ENCODE measurements around the gene TBL2.
"Not testable (repeated sequence)": the region's sequence is repeated elsewhere in the genome, so short reads cannot be mapped to it uniquely, and the experiment has no call there.

Gene TBL2

DNA sequence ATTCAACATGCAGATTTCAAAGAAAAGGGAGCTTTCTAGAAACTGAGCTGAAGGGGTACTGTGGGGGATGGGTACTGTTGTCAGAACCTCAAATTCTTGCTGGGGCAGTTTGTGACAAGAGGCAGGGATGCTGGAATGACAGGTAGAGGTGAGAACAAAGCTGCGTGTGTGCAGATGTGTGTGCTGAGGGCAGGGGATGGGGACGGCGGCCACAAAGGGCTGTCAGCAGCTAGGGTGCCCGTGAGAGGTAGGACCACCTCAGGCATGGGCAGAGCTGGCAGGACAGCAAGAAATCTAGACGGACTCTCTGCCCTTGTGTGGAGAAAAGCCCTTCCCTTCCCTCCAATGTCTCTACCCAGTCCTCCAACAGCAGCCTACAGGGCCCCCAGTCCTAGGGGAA is 41.9 kb downstream of the TBL2 start:
- WGBS, 2 experiments: 92 to 94% methylated on average over 5 of the region's 5 CpGs
- peaks cover 31% of the 10 kb centered on the region for H3K36me3 ChIP-seq (ENCODE audit: control insufficient read depth, insufficient read depth, low read length)
- no peaks in the 10 kb centered on the region for H3K27me3 ChIP-seq (ENCODE audit: control insufficient read depth, insufficient read depth, low read length, poor library complexity, severe bottlenecking)
- no peak overlapping the region for H3K4me3 ChIP-seq (ENCODE audit: insufficient read depth, low read depth, low read length)
- no peaks in the 10 kb centered on the region for H3K4me1 ChIP-seq (ENCODE audit: control insufficient read depth, insufficient read depth, low read length)
- H3K9me3 ChIP-seq (ENCODE audit: control insufficient read depth, low read length): no peaks in the 10 kb centered on the region
- no peak overlapping the region for H3K27ac ChIP-seq (ENCODE audit: insufficient read depth, low read depth, low read length, poor library complexity, severe bottlenecking)

DNA sequence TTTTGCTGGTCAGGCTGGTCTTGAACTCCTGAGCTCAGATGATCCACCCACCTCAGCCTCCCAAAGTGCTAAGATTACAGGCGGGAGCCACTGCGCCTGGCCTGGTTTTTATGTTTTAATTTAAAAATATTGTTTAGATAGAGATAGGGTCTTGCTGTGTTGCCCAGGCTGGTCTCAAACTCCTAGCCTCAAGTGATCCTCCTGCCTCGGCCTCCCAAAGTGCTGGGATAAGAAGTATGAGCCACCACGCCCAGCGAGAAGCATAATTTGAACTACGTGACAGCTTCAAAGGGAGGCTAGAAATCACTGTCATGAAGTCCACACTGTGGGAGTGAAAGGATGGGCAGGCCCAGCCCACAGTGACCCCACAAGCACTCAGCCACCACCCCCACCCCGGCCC is 42.5 kb downstream of the TBL2 start:
- H3K4me3 ChIP-seq (ENCODE audit: insufficient read depth, low read depth, low read length); H3K4me1 ChIP-seq (ENCODE audit: control insufficient read depth, insufficient read depth, low read length); H3K27ac ChIP-seq (ENCODE audit: insufficient read depth, low read depth, low read length, poor library complexity, severe bottlenecking); H3K27me3 ChIP-seq (ENCODE audit: control insufficient read depth, insufficient read depth, low read length, poor library complexity, severe bottlenecking); H3K9me3 ChIP-seq (ENCODE audit: control insufficient read depth, low read length): not testable (repeated sequence)
- H3K36me3 ChIP-seq (ENCODE audit: control insufficient read depth, insufficient read depth, low read length): peaks cover 31% of the 10 kb centered on the region
- WGBS, 2 experiments: 95 to 97% methylated on average over 6 to 7 of the region's 7 CpGs

DNA sequence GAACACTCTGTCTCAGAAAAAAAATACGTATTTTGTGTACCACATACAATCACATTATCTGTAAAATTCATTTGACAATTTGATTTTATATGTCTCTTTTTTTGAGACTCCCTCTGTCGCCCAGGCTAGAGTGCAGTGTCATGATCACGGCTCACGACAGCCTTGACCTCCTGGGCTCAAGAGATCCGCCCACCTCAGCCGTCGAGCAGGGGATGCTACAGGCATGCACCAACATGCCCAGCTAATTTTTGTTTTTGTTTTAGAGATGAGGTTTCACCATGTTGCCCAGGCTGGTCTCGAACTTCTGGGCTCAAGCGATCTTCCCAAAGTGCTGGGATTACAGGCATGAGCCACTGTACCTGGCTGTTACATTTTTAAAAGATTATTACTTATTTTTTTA is 44.6 kb downstream of the TBL2 start:
- Histone ChIP-seq H3K4me3 (ENCODE audit: insufficient read depth, low read depth, low read length) (no peak overlapping the region), H3K27ac (ENCODE audit: insufficient read depth, low read depth, low read length, poor library complexity, severe bottlenecking) (no peak overlapping the region), H3K4me1 (ENCODE audit: control insufficient read depth, insufficient read depth, low read length) (no peaks in the 10 kb centered on the region), H3K27me3 (ENCODE audit: control insufficient read depth, insufficient read depth, low read length, poor library complexity, severe bottlenecking) (no peaks in the 10 kb centered on the region), H3K9me3 (ENCODE audit: control insufficient read depth, low read length) (no peaks in the 10 kb centered on the region), H3K36me3 (ENCODE audit: control insufficient read depth, insufficient read depth, low read length) (peaks cover 19% of the 10 kb centered on the region)
- WGBS, 2 experiments: 86% methylated on average over 9 of the region's 9 CpGs

DNA sequence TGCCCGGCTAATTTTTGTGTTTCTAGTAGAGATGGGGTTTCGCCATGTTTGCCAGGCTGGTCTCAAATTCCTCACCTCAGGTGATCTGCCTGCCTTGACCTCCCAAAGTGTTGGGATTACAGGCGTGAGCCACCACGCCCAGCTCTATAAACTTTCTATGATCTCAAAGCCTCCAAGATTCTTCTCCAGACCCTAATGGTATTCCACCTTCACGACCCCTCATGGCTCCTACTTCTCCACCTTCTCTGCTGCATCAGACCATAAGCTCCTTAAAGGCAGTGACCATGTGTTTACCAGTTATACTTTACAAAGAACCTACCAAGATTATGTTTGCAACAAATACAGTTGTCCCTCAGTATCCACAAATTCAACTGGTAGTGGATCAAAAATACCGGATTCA is 46.2 kb downstream of the TBL2 start:
- Histone ChIP-seq H3K27me3 (ENCODE audit: control insufficient read depth, insufficient read depth, low read length, poor library complexity, severe bottlenecking) (no peaks in the 10 kb centered on the region), H3K4me1 (ENCODE audit: control insufficient read depth, insufficient read depth, low read length) (no peaks in the 10 kb centered on the region), H3K36me3 (ENCODE audit: control insufficient read depth, insufficient read depth, low read length) (peaks cover 11% of the 10 kb centered on the region), H3K9me3 (ENCODE audit: control insufficient read depth, low read length) (no peaks in the 10 kb centered on the region), H3K27ac (ENCODE audit: insufficient read depth, low read depth, low read length, poor library complexity, severe bottlenecking) (no peak overlapping the region), H3K4me3 (ENCODE audit: insufficient read depth, low read depth, low read length) (no peak overlapping the region)
- 93 to 95% methylated on average over 6 of the region's 6 CpGs for WGBS, 2 experiments

GRCh38 chr7:73530800-73531199 is 47.6 kb downstream of the TBL2 start:
- Histone ChIP-seq H3K27ac (ENCODE audit: insufficient read depth, low read depth, low read length, poor library complexity, severe bottlenecking) (no peak overlapping the region), H3K4me1 (ENCODE audit: control insufficient read depth, insufficient read depth, low read length) (no peaks in the 10 kb centered on the region), H3K27me3 (ENCODE audit: control insufficient read depth, insufficient read depth, low read length, poor library complexity, severe bottlenecking) (no peaks in the 10 kb centered on the region), H3K9me3 (ENCODE audit: control insufficient read depth, low read length) (no peaks in the 10 kb centered on the region), H3K4me3 (ENCODE audit: insufficient read depth, low read depth, low read length) (no peak overlapping the region), H3K36me3 (ENCODE audit: control insufficient read depth, insufficient read depth, low read length) (no peaks in the 10 kb centered on the region)
- WGBS, 2 experiments: 92 to 94% methylated on average over 3 of the region's 3 CpGs

GRCh38 chr7:73526896-73527821 is 51.2 kb downstream of the TBL2 start:
- H3K9me3 ChIP-seq (ENCODE audit: control insufficient read depth, low read length): no peaks in the 10 kb centered on the region
- no peaks in the 10 kb centered on the region for H3K27me3 ChIP-seq (ENCODE audit: control insufficient read depth, insufficient read depth, low read length, poor library complexity, severe bottlenecking)
- H3K4me1 ChIP-seq (ENCODE audit: control insufficient read depth, insufficient read depth, low read length): no peaks in the 10 kb centered on the region
- WGBS, 2 experiments: 88 to 92% methylated on average over 8 of the region's 8 CpGs
- H3K36me3 ChIP-seq (ENCODE audit: control insufficient read depth, insufficient read depth, low read length): no peaks in the 10 kb centered on the region
- H3K27ac ChIP-seq (ENCODE audit: insufficient read depth, low read depth, low read length, poor library complexity, severe bottlenecking): no peak overlapping the region
- H3K4me3 ChIP-seq (ENCODE audit: insufficient read depth, low read depth, low read length): no peak overlapping the region

GRCh38 chr7:73526158-73526494 is 52.3 kb downstream of the TBL2 start:
- not testable (repeated sequence) for H3K27ac ChIP-seq (ENCODE audit: insufficient read depth, low read depth, low read length, poor library complexity, severe bottlenecking); H3K36me3 ChIP-seq (ENCODE audit: control insufficient read depth, insufficient read depth, low read length); H3K4me1 ChIP-seq (ENCODE audit: control insufficient read depth, insufficient read depth, low read length); H3K27me3 ChIP-seq (ENCODE audit: control insufficient read depth, insufficient read depth, low read length, poor library complexity, severe bottlenecking); H3K9me3 ChIP-seq (ENCODE audit: control insufficient read depth, low read length); H3K4me3 ChIP-seq (ENCODE audit: insufficient read depth, low read depth, low read length)
- 86 to 88% methylated on average over 1 of the region's 1 CpG for WGBS, 2 experiments

- H3K4me3 ChIP-seq (ENCODE audit: insufficient read depth, low read depth, low read length): peak within 1 kb of the TSS; percentile 93
- H3K36me3 ChIP-seq (ENCODE audit: control insufficient read depth, insufficient read depth, low read length): peaks cover 10% of the 10 kb centered on the region
- 0 to 1% methylated on average over 71 of the region's 71 CpGs for WGBS, 2 experiments
- H3K9me3 ChIP-seq (ENCODE audit: control insufficient read depth, low read length): no peaks in the 10 kb centered on the region
- H3K27me3 ChIP-seq (ENCODE audit: control insufficient read depth, insufficient read depth, low read length, poor library complexity, severe bottlenecking): no peaks in the 10 kb centered on the region
- peaks cover 5% of the 10 kb centered on the region for H3K4me1 ChIP-seq (ENCODE audit: control insufficient read depth, insufficient read depth, low read length)
- H3K27ac ChIP-seq (ENCODE audit: insufficient read depth, low read depth, low read length, poor library complexity, severe bottlenecking): peak within 1 kb of the TSS; percentile 95
Observed at GRCh38 chr7:73522105-73522872, 56.1 kb downstream of the TBL2 start, which contains the start of gene BAZ1B. BAZ1B (minus strand) TSS chr7:73522293; CDS start chr7:73521933, 360 bp downstream.

DNA sequence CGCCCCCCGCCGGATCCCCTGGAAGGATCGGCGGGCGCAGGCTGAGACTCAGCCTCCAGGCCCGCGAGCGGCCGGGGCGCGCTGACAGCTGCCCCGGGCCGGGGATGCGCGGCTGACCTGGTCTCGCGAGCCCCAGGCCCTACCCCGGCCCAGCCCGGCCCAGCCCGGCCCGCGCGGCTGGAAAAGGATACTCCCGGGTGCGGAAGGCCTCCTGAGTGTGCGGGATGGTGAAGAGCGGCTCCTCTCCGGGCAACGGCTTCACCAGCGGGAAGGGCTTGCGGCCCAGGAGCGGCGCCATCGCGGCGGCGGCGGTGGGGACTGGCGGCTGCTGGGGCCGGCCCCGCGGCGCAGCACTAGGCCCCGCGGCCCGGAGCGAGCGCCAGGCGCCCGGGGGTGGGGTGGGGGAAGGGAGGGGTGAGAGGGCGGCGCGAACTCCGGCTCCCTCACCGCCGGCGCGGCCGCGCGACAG is 56.7 kb downstream of the TBL2 start:
- Histone ChIP-seq H3K27me3 (ENCODE audit: control insufficient read depth, insufficient read depth, low read length, poor library complexity, severe bottlenecking) (no peaks in the 10 kb centered on the region), H3K27ac (ENCODE audit: insufficient read depth, low read depth, low read length, poor library complexity, severe bottlenecking) (peak overlapping the region; percentile 95), H3K4me1 (ENCODE audit: control insufficient read depth, insufficient read depth, low read length) (peaks cover 5% of the 10 kb centered on the region), H3K36me3 (ENCODE audit: control insufficient read depth, insufficient read depth, low read length) (peaks cover 16% of the 10 kb centered on the region), H3K9me3 (ENCODE audit: control insufficient read depth, low read length) (no peaks in the 10 kb centered on the region), H3K4me3 (ENCODE audit: insufficient read depth, low read depth, low read length) (peak overlapping the region; percentile 93)
- WGBS, 2 experiments: 0 to 1% methylated on average over 62 of the region's 62 CpGs

All from ectodermal cell (in vitro differentiated cells).